ENCODE data around the gene TRIM28.

Gene TRIM28

GRCh38 chr19:58581227-58582141 lies 37.6 kb downstream of the TRIM28 start:
- no peak for DNase-seq

- DNase-seq: no peak
Measured at GRCh38 chr19:58582985-58583384, 39.1 kb downstream of the TRIM28 start.

- no peak for DNase-seq
Measured at GRCh38 chr19:58584498-58585441, 40.9 kb downstream of the TRIM28 start.

GRCh38 chr19:58585442-58586132 lies 41.7 kb downstream of the TRIM28 start:
- no peak for DNase-seq

- no peak for DNase-seq
Measured at GRCh38 chr19:58586133-58586765, 42.4 kb downstream of the TRIM28 start.

All from DMS53 (cell line).